HG03135 (cell line): Measurements from ENCODE around the gene TRAK2.
"Not testable (repeated sequence)": the region's sequence is repeated elsewhere in the genome, so short reads cannot be mapped to it uniquely, and the experiment has no call there.

ENCODE experiments used
- ATAC-seq: cut with Tn5 transposase; IDR thresholded peaks from one replicate; pipeline ENCODE4 v1.9.1; 2021; ENCODE audit warnings: mild to moderate bottlenecking, moderate library complexity; ENCODE audit not compliant: unreplicated experiment

TRAK2 gene

GRCh38 chr2:201452058-201452921 lies 1.0 kb upstream of the TRAK2 start:
- ATAC-seq, result no peak

GRCh38 chr2:201450954-201451291 lies 335 bp downstream of the TRAK2 start:
- ATAC-seq, result no peak

GRCh38 chr2:201448701-201449100 lies 2.6 kb downstream of the TRAK2 start:
- ATAC-seq, result no peak

- no peak for ATAC-seq
Measured at GRCh38 chr2:201448061-201448460, 3.2 kb downstream of the TRAK2 start.

GRCh38 chr2:201447086-201447485 lies 4.2 kb downstream of the TRAK2 start:
- no peak for ATAC-seq

GRCh38 chr2:201444746-201445465 lies 6.4 kb downstream of the TRAK2 start:
- no peak for ATAC-seq

- ATAC-seq, result no peak
Measured at GRCh38 chr2:201441409-201441808, 9.8 kb downstream of the TRAK2 start.

GRCh38 chr2:201440182-201440581 lies 11.1 kb downstream of the TRAK2 start:
- no peak for ATAC-seq

- ATAC-seq, result not testable (repeated sequence)
Measured at GRCh38 chr2:201439336-201439922, 11.8 kb downstream of the TRAK2 start.

- no peak for ATAC-seq
Measured at GRCh38 chr2:201436141-201436540, 15.1 kb downstream of the TRAK2 start.

- no peak for ATAC-seq
Measured at GRCh38 chr2:201433394-201433995, 17.8 kb downstream of the TRAK2 start.

GRCh38 chr2:201432621-201433393 lies 18.5 kb downstream of the TRAK2 start:
- ATAC-seq, result no peak

- no peak for ATAC-seq
Measured at GRCh38 chr2:201432038-201432620, 19.1 kb downstream of the TRAK2 start.

GRCh38 chr2:201430839-201431238 lies 20.4 kb downstream of the TRAK2 start:
- no peak for ATAC-seq

- ATAC-seq, result not testable (repeated sequence)
Measured at GRCh38 chr2:201430322-201430721, 20.9 kb downstream of the TRAK2 start.

- ATAC-seq, result not testable (repeated sequence)
Measured at GRCh38 chr2:201429835-201430234, 21.4 kb downstream of the TRAK2 start.

GRCh38 chr2:201428366-201428765 lies 22.9 kb downstream of the TRAK2 start:
- not testable (repeated sequence) for ATAC-seq

GRCh38 chr2:201425952-201426351 lies 25.3 kb downstream of the TRAK2 start:
- no peak for ATAC-seq

GRCh38 chr2:201420442-201421113 lies 30.7 kb downstream of the TRAK2 start:
- no peak for ATAC-seq

GRCh38 chr2:201419986-201420385 lies 31.3 kb downstream of the TRAK2 start:
- ATAC-seq, result no peak
